Measurements from ENCODE around the gene GNAO1. TPM values are rescaled to one million over a fixed set of nuclear protein-coding genes. Genes with fewer than 3 reads are reported as not detected.

GNAO1 gene
- total and polyA plus RNA-seq, 2 of the 13 experiments (the other 11 are each of a cell fraction or from before 2014, with no cell fraction given): not detected

- H3K9me3 ChIP-seq (ENCODE audit: low read length): no peaks in the 10 kb centered on the region
- intact Hi-C loops (cut with micrococcal nuclease; ENCODE audit: unreplicated experiment): no loop called here
- no peak overlapping the region for H2AFZ ChIP-seq (ENCODE audit: low read length)
- no peaks in the 10 kb centered on the region for H4K20me1 ChIP-seq (ENCODE audit: insufficient read depth, low read length)
- in situ Hi-C loops (cut with HindIII; ENCODE audit: extremely low pct_ligation_motif_present, low pct_unique_long_range_greater_than_20kb): no loop called here
- H3K4me2 ChIP-seq (ENCODE audit: low read depth, low read length): peak overlapping the region; percentile 61
- FAIRE-seq: no peak
- no peak for DNase-seq (ENCODE audit: low spot score)
- ChIA-PET CTCF (ENCODE audit: low intra/inter-chr PET ratio, low total read pairs) (no interaction called here), POLR2A (no interaction called here)
- ATAC-seq: peak; percentile 42
- 50% methylated on average over 2 of the region's 13 CpGs for WGBS (ENCODE audit: low lambda C conversion rate)
- H3K27me3 ChIP-seq (ENCODE audit: control insufficient read depth in 1 of 2, insufficient read depth in 2 of 2, low read length in 2 of 2): peaks cover 11 to 55% of the 10 kb centered on the region in 2 experiments; a peak in 3 of 5 replicates
- no peak overlapping the region for H3K27ac ChIP-seq (ENCODE audit: extremely low read length, insufficient read depth, low read length)
- no TSS peak for BruUV-seq (replicated peaks)
- H3K36me3 ChIP-seq (replicated peaks in 1 of 2; ENCODE audit: control insufficient read depth in 1 of 2, insufficient read depth in 2 of 2, low read length in 2 of 2): no peaks in the 10 kb centered on the region
- peak overlapping the region in 1 of 3 experiments; percentile 51; a peak in 1 of 6 replicates for H3K4me3 ChIP-seq (replicated peaks in 1 of 3; ENCODE audit: insufficient read depth in 1 of 3, low read depth in 2 of 3, low read length in 3 of 3)
- H3K79me2 ChIP-seq (ENCODE audit: insufficient read depth, low read length): no peaks in the 10 kb centered on the region
- peak overlapping the region; percentile 35; the same call in 1 of the 2 replicates for H3K9ac ChIP-seq (ENCODE audit: insufficient read depth, low read depth, low read length)
- peaks cover 22% of the 10 kb centered on the region for H3K4me1 ChIP-seq (ENCODE audit: insufficient read depth, low read length)
- TF ChIP-seq AKNA (CRISPR knock-in tag; IDR thresholded peaks at IDR 0.05; ENCODE audit: borderline replicate concordance) (no peak), YEATS4 (CRISPR knock-in tag; IDR thresholded peaks at IDR 0.05; ENCODE audit: borderline replicate concordance) (no peak), NFIB (CRISPR knock-in tag; IDR thresholded peaks at IDR 0.05; ENCODE audit: borderline replicate concordance) (no peak), SALL1 (CRISPR knock-in tag; IDR thresholded peaks at IDR 0.05) (peak; percentile 27; the same call in 1 of the 2 replicates), KAT2B (IDR thresholded peaks at IDR 0.05; ENCODE audit: borderline replicate concordance, low read depth, low read length) (no peak), ZNF724P (CRISPR knock-in tag; IDR thresholded peaks at IDR 0.05; ENCODE audit: borderline replicate concordance) (0 out of 2 replicates have a peak, but pooled peaks have one; percentile 66), SOX6 (IDR thresholded peaks at IDR 0.05) (no peak), SOX6 (CRISPR knock-in tag; IDR thresholded peaks at IDR 0.05) (no peak), ZNF687 (CRISPR knock-in tag; IDR thresholded peaks at IDR 0.05) (peak; percentile 33; the same call in 1 of the 2 replicates), ZNF276 (CRISPR knock-in tag; IDR thresholded peaks at IDR 0.05; ENCODE audit: low read depth) (0 out of 2 replicates have a peak, but pooled peaks have one; percentile 0), ZSCAN25 (CRISPR knock-in tag; IDR thresholded peaks at IDR 0.05) (no peak), HNF4A (CRISPR knock-in tag; IDR thresholded peaks at IDR 0.05) (peak; percentile 76), ETV6 (CRISPR knock-in tag; conservative IDR thresholded peaks at IDR 0.05) (no peak)
Observed at GRCh38 chr16:56345406-56346050, 154.2 kb downstream of the GNAO1 start.

Measured in HepG2 (cell line).